Stimulated activated CD4-positive, alpha-beta T cell treated with anti-CD3 and anti-CD28 coated beads, Interleukin-12 subunit alpha, Interleukin-12 subunit beta, amount 100 ng/mL, for 24 hours (primary cell): ENCODE results near the gene MZF1.

Source experiments
- DNase-seq, 2 experiments: peaks; one replicate each; pipeline ENCODE4 v3.0.0-alpha.2; 2020; ENCODE audit warnings: low read depth in 2 of 2

The MZF1 gene

DNA sequence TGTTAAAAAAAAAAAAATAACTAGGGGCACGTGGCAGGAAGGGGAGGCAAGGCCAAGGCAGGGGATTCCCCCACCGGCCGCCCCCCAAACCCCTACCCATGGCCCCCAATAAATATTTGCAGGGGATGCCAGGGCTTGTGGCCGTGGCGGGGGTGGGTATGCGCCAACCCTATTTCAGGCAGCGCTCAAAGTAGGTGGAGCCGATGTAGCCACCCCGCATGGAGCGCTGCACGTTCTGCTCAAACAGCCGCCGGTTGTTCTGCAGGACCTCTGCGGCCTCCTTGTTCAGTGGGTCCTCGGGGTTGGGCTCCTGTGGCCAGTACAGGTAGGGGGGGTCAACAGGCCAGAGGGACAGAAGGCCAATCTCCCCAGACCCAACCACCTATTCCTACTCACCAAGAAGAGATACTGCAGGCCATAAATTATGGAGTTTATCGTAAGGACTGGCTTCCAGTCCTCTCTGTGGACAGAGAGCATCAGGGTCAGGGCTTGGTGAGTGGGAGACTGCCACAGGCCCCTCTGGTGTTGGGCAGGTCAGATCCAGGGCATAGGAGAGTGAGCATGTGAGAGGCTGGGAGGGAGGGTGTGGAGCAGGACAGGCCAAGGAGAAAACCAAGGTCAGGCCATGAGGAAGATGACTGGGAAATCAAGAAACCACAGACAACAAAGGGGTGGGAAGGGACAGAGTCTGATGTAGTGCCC, 17.1 kb downstream of the MZF1 start:
- no peak for DNase-seq

DNA sequence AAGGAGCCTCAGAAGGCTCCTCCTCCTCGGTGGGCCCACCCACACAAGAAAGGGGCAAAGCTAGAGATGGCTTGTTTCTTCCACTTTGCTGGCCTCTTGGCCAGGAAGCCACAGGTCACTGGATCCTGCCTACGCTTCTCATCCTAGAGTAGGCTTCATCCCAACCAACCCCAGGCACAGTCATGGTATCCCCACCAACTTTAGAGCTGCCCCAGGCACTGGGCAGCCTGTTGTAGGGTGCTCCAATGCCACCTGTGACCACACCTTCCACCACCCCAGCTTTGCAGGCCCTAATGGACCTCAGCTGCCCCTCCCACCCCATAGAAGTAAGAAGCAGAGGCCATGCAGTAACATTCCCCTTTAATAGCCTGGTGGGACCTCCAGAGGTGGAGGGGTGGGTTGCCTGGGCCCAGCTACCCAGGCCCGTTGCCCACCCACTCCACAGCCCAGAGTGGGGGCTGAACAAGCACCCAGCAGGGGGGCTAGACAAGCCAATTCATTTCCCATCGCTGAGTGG, 17.7 kb downstream of the MZF1 start:
- DNase-seq, result no peak

- DNase-seq, result peak; percentile 98
These were observed 18.4 kb downstream of the MZF1 start, which contains the start of gene CHMP2A for GRCh38 chr19:58554494-58555368. Gene CHMP2A (minus strand): TSS chr19:58555105. CDS start chr19:58554212, 893 bp downstream.

- DNase-seq, result no peak
These were observed 19.2 kb downstream of the MZF1 start for GRCh38 chr19:58553799-58554493.

DNA sequence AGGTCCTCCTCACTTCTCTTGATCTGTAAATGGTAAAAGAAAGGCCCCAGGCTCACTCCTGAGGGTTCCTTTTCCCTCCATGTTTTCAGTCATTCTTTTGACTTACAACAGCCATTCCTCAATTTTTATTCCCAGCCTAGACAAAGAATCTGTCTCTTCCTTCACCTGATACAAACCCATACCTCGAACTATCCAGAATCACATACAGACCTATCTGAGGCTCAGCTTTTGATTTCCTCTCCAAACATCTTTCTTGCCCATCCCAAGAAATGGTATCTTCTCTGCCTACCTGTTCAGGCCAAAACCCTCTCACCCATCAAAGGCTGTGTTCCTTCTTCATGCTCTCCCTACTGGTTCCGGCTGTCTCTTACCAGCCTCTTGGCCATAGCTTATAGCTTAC, 20.5 kb downstream of the MZF1 start:
- no peak for DNase-seq

- DNase-seq, result no peak
These were observed 21.3 kb downstream of the MZF1 start for GRCh38 chr19:58551577-58552471.

DNA sequence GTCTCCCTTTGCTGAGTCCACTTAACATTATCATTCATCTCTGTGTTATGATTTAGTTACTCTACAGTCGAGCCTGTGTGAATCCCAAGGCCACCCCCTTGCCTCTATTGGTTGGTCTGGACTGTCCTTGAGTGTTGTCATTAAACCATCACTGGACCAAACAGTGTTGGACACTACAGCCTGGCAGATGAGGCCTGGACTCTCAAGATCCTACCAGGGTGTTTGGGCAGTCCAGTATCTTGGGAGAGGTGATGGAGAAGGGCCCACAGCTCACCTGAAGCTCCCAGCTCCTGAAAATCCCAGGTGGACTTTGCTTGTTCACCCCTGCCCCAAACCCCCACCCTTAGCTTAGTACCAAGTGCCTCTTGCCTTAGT, 22.0 kb downstream of the MZF1 start:
- no peak for DNase-seq

GRCh38 chr19:58550362-58551122, 22.6 kb downstream of the MZF1 start:
- DNase-seq, result no peak

DNA sequence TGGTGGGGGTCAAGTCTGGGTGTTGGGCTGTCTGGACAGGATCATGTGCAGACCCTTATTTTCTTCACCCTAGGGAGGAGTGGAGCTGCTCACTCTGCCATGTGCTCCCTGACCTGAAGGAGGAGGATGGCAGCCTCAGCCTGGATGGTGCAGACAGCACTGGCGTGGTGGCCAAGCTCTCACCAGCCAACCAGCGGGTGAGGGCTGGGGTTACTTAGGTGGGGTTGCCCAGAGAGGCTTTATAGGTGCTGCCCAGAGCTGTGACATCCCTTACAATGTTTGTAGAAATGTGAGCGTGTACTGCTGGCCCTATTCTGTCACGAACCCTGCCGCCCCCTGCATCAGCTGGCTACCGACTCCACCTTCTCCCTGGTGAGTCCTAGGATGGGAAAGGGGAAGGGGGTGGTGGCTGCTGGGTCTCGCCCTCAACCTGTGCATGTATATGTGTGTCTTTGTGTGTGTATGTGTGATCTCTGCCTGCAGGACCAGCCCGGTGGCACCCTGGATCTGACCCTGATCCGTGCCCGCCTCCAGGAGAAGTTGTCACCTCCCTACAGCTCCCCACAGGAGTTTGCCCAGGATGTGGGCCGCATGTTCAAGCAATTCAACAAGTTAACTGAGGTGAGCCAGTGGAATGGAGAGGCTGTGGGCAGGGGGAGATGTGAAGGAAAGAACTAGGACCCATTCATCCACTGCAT, 23.3 kb downstream of the MZF1 start:
- DNase-seq, result no peak

DNA sequence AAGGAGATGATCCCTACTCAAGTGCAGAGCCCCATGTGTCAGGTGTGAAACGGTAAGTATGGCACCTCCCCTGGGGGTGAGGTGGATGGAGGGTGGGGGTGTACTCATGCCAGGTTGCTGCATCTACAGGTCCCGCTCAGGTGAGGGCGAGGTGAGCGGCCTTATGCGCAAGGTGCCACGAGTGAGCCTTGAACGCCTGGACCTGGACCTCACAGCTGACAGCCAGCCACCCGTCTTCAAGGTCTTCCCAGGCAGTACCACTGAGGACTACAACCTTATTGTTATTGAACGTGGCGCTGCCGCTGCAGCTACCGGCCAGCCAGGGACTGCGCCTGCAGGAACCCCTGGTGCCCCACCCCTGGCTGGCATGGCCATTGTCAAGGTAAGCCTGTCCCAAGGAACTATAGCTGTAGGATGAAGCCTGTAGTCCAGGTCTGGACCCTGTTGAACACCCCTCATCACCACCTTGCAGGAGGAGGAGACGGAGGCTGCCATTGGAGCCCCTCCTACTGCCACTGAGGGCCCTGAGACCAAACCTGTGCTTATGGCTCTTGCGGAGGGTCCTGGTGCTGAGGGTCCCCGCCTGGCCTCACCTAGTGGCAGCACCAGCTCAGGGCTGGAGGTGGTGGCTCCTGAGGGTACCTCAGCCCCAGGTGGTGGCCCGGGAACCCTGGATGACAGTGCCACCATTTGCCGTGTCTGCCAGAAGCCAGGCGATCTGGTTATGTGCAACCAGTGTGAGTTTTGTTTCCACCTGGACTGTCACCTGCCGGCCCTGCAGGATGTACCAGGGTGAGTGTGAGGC, 24.1 kb downstream of the MZF1 start:
- DNase-seq, result no peak

DNA sequence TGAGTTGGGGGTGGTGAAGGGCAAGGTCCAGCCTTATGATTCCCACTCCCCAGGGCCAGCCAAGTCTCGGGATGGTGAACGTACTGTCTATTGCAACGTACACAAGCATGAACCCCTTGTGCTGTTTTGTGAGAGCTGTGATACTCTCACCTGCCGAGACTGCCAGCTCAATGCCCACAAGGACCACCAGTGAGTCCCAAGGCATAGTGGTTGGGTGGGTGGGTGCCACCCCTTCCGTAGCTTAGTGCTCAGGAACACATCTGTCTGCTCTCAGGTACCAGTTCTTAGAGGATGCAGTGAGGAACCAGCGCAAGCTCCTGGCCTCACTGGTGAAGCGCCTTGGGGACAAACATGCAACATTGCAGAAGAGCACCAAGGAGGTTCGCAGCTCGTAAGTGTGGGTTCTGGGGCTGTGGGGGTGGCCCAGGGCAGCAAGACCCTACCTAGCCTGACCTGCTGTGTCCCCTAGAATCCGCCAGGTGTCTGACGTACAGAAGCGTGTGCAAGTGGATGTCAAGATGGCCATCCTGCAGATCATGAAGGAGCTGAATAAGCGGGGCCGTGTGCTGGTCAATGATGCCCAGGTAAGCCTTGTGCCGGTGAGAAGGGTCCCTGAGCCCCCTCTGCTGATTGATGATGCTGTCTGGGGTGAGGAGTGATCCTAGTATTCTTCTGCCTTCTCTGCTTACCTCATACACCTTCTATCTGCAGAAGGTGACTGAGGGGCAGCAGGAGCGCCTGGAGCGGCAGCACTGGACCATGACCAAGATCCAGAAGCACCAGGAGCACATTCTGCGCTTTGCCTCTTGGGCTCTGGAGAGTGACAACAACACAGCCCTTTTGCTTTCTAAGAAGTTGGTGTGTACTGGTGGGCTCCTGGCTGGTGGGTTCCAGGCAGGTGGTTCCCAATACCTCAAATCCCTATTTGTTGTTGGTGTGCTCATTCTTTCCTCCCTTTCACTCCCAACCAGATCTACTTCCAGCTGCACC, 25.5 kb downstream of the MZF1 start:
- DNase-seq, result no peak

DNA sequence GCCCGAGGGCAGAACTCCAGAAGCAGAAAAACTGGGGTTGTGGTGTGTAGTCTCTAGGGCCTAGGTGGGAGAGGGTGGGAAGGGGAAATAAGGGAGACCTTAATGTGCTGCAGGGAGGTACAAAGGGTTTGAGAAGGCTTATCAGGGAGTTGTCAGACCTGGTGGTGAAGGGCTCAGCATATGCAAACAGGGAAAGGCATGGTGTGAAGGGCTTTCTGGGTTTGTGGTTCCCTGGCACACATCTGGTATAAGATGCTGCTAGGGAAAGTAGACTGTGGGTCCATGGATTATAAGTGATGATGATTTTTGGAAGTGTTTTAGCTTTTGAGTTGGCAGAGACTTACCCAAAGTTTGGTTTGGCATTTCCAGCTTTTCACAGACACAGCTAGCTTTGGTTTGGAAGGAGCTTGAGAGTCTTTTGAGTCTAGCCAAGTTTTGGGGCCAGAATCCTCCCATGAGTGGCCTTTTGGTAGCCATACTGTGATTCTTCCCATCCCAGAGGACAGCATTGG, 27.1 kb downstream of the MZF1 start:
- no peak for DNase-seq

GRCh38 chr19:58545286-58546018, 27.7 kb downstream of the MZF1 start:
- no peak for DNase-seq

- DNase-seq, result peak in 1 of 2 experiments; percentile 55
These were observed 28.4 kb downstream of the MZF1 start for GRCh38 chr19:58544591-58545285.

DNA sequence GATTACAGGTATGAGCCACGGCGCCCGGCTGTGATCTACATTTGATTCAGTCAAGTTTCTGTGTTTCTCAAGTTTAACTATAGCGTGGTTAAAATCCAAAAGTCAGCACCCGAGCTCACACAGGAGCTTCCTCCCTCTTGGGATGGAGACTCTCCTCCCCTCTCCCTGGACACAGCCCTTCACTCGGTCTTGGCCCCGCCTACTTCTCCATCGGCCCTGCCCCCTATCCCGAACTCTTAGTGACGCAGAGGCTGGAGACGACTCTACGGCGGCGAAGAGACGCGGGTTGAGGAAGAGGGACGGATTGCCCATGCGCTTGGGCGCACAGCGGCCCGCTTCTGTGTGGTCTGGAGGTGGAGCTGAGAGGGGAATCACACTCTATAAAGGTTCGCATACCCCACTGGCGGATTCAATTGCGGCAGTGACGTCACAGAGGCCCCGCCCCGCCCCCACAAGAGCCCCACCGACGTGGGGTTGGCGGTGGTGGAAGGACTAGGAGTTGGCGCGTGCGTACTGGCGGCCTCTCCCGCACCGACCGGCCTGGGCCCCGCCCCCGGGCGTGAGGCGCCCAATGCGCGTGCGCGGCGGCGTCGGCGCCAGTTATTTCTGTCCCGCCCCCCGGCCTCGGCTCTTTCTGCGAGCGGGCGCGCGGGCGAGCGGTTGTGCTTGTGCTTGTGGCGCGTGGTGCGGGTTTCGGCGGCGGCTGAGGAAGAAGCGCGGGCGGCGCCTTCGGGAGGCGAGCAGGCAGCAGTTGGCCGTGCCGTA, 29.1 kb downstream of the MZF1 start, which contains the start of gene TRIM28:
TSS of gene TRIM28 (plus strand) at position 239 of the 765 bp plus-strand sequence. CDS start 694 bp downstream, outside the sequence.
- DNase-seq, result peak; percentile 100
